Nephron progenitor cell (in vitro differentiated cells): ENCODE measurements around the gene CRY2.

Experiments
- DNase-seq: peaks from one replicate; pipeline ENCODE4 v3.0.0; 2021
- H3K27ac Mint-ChIP-seq: 2 replicates; pipeline ENCODE4 v1.8.0; 2021; ENCODE audit warnings: mild to moderate bottlenecking, moderate library complexity, mixed read lengths
- H3K27me3 Mint-ChIP-seq: 2 replicates; pipeline ENCODE4 v1.8.0; 2021; ENCODE audit warnings: mild to moderate bottlenecking, low read depth, mixed read lengths; ENCODE audit not compliant: poor library complexity
- H3K36me3 Mint-ChIP-seq: 2 replicates; pipeline ENCODE4 v1.8.0; 2021; ENCODE audit warnings: low read depth, mixed read lengths
- H3K4me1 Mint-ChIP-seq: 2 replicates; pipeline ENCODE4 v1.8.0; 2021; ENCODE audit warnings: mixed read lengths
- H3K4me3 Mint-ChIP-seq: 2 replicates; pipeline ENCODE4 v1.8.0; 2021; ENCODE audit warnings: mild to moderate bottlenecking, moderate library complexity, mixed read lengths
- H3K9me3 Mint-ChIP-seq: 2 replicates; pipeline ENCODE4 v1.8.0; 2021; ENCODE audit warnings: mild to moderate bottlenecking, moderate library complexity, mixed read lengths
- TF ChIP-seq, protein P1 (sequence below): fragments of 200-600 bp; sonication (generic); IDR thresholded peaks from 2 replicates; pipeline ENCODE4 v1.5.0; 2021; ENCODE audit warnings: antibody characterized with exemption

The CRY2 gene

DNA sequence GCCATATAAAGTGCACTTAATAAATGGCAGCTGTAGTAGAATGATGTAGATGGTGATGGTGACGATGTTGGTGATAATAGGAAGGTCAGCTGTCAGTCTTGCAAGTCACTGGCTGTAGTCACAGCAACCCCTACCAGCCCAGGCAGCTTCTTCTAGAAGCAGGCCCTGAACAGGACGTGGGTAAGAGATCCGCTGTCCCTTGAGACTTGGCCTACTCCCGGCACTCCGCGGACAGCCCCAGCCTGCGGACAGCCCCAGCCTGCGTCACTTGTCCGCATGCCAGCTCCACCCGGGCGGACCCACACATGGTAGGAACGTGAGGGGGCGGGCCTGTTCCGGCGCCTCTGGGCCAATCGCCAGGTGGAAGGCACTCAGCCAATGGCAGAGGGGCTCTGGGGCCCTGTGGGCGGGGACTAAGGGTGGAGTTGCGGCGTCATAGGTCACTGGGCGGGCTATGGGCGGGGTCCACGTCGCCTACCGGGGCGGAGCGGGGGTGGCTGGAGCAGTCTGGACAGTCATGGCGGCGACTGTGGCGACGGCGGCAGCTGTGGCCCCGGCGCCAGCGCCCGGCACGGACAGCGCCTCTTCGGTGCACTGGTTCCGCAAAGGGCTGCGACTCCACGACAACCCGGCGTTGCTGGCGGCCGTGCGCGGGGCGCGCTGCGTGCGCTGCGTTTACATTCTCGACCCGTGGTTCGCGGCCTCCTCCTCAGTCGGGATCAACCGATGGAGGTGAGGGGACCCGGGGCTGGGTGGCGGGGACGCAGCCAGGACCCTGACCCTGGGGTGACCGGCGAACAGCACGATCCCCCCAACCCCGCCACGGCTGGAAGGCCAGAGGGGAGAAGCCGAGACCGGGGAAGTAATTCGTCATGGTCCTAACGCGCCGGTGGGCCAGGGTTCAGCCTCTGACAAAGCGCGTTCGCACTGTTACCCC is at the start of gene CRY2:
TSS of gene CRY2 (plus strand) at position 502 of the 937 bp plus-strand sequence. CDS start at position 518, 16 bp downstream.
- no peak within 1 kb of the TSS for H3K27ac Mint-ChIP-seq
- peak within 1 kb of the TSS; percentile 90 for H3K4me3 Mint-ChIP-seq

GRCh38 chr11:45798793-45799441 is 48.4 kb upstream of the CRY2 start:
- Mint-ChIP-seq H3K9me3 (no peaks in the 10 kb centered on the region), H3K27me3 (peaks cover 42% of the 10 kb centered on the region), H3K4me3 (no peak overlapping the region), H3K36me3 (no peaks in the 10 kb centered on the region), H3K27ac (no peak overlapping the region), H3K4me1 (no peaks in the 10 kb centered on the region)
- DNase-seq = no peak
- TF ChIP-seq, protein P1, sequence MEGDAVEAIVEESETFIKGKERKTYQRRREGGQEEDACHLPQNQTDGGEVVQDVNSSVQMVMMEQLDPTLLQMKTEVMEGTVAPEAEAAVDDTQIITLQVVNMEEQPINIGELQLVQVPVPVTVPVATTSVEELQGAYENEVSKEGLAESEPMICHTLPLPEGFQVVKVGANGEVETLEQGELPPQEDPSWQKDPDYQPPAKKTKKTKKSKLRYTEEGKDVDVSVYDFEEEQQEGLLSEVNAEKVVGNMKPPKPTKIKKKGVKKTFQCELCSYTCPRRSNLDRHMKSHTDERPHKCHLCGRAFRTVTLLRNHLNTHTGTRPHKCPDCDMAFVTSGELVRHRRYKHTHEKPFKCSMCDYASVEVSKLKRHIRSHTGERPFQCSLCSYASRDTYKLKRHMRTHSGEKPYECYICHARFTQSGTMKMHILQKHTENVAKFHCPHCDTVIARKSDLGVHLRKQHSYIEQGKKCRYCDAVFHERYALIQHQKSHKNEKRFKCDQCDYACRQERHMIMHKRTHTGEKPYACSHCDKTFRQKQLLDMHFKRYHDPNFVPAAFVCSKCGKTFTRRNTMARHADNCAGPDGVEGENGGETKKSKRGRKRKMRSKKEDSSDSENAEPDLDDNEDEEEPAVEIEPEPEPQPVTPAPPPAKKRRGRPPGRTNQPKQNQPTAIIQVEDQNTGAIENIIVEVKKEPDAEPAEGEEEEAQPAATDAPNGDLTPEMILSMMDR = no peak

More for the DNA sequence above, at the start of gene CRY2:
- Mint-ChIP-seq H3K9me3 (peaks cover 13% of the 10 kb centered on the region), H3K36me3 (no peaks in the 10 kb centered on the region), H3K4me1 (peaks cover 19% of the 10 kb centered on the region), H3K27me3 (peaks cover 51% of the 10 kb centered on the region)
- DNase-seq = peak; percentile 100
- TF ChIP-seq, protein P1 = no peak

DNA sequence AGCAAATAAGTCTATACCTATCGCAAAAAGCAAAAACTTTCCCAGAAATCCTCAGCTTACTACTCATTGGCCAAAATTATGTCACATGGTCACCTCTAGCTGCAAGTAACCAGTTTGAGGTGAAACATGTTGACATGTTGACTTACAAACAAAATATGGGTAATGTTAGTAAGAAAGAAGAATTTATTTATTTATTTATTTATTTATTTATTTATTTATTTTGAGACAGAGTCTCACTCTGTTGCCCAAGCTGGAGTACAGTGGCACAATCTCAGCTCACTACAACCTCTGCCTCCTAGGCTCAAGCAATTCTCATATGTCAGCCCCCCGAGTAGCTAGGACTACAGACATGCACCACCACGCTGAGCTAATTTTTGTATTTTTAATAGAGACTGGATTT is 47.7 kb upstream of the CRY2 start:
- Mint-ChIP-seq H3K4me1 (no peaks in the 10 kb centered on the region), H3K27me3 (peaks cover 45% of the 10 kb centered on the region), H3K9me3 (no peaks in the 10 kb centered on the region), H3K36me3 (no peaks in the 10 kb centered on the region), H3K27ac (no peak overlapping the region), H3K4me3 (no peak overlapping the region)
- TF ChIP-seq, protein P1 = no peak
- no peak for DNase-seq

GRCh38 chr11:45800261-45800660 is 47.0 kb upstream of the CRY2 start:
- H3K4me3 Mint-ChIP-seq = no peak overlapping the region
- no peaks in the 10 kb centered on the region for H3K9me3 Mint-ChIP-seq
- no peaks in the 10 kb centered on the region for H3K36me3 Mint-ChIP-seq
- no peak for DNase-seq
- TF ChIP-seq, protein P1 = no peak
- H3K27me3 Mint-ChIP-seq = peaks cover 48% of the 10 kb centered on the region
- H3K4me1 Mint-ChIP-seq = no peaks in the 10 kb centered on the region
- no peak overlapping the region for H3K27ac Mint-ChIP-seq

- Mint-ChIP-seq H3K27me3 (peaks cover 44% of the 10 kb centered on the region), H3K4me1 (peaks cover 12% of the 10 kb centered on the region), H3K9me3 (no peaks in the 10 kb centered on the region), H3K27ac (no peak overlapping the region), H3K36me3 (no peaks in the 10 kb centered on the region), H3K4me3 (no peak overlapping the region)
- TF ChIP-seq, protein P1 = no peak
- DNase-seq = no peak
These were observed 45.5 kb upstream of the CRY2 start for GRCh38 chr11:45801723-45802315.
